Hematopoietic multipotent progenitor cell treated with erythropoietin and hydrocortisone succinate and interleukin-3 and kit ligand, for 15 days (in vitro differentiated cells): ENCODE data around the gene CDH12.
"Not testable (repeated sequence)": the region's sequence is repeated elsewhere in the genome, so short reads cannot be mapped to it uniquely, and the experiment has no call there.

ENCODE experiments used
- DNase-seq: peaks from one replicate; pipeline ENCODE4 v3.0.0-alpha.2; 2015; ENCODE audit warnings: low spot score

The CDH12 gene

GRCh38 chr5:22432905-22433304 lies 420.2 kb downstream of the CDH12 start:
- DNase-seq: no peak

- DNase-seq: no peak
These were observed 421.3 kb downstream of the CDH12 start for GRCh38 chr5:22431840-22432239.

GRCh38 chr5:22431406-22431805 lies 421.7 kb downstream of the CDH12 start:
- no peak for DNase-seq

GRCh38 chr5:22411554-22412349 lies 441.4 kb downstream of the CDH12 start:
- DNase-seq: no peak

GRCh38 chr5:22391956-22392355 lies 461.2 kb downstream of the CDH12 start:
- no peak for DNase-seq

- DNase-seq: no peak
These were observed 462.3 kb downstream of the CDH12 start for GRCh38 chr5:22390888-22391287.

GRCh38 chr5:22372826-22373660 lies 480.1 kb downstream of the CDH12 start:
- DNase-seq: no peak

GRCh38 chr5:22372376-22372775 lies 480.8 kb downstream of the CDH12 start:
- no peak for DNase-seq

- no peak for DNase-seq
These were observed 498.2 kb downstream of the CDH12 start for GRCh38 chr5:22354956-22355355.

- DNase-seq: no peak
These were observed 500.7 kb downstream of the CDH12 start for GRCh38 chr5:22352493-22352892.

GRCh38 chr5:22351178-22351577 lies 502.0 kb downstream of the CDH12 start:
- DNase-seq: no peak

GRCh38 chr5:22348027-22348426 lies 505.1 kb downstream of the CDH12 start:
- no peak for DNase-seq

- no peak for DNase-seq
These were observed 509.1 kb downstream of the CDH12 start for GRCh38 chr5:22344000-22344399.

GRCh38 chr5:22341406-22341805 lies 511.7 kb downstream of the CDH12 start:
- no peak for DNase-seq

- not testable (repeated sequence) for DNase-seq
These were observed 520.2 kb downstream of the CDH12 start for GRCh38 chr5:22332949-22333348.

- DNase-seq: no peak
These were observed 523.5 kb downstream of the CDH12 start for GRCh38 chr5:22329683-22330082.

- DNase-seq: no peak
These were observed 533.3 kb downstream of the CDH12 start for GRCh38 chr5:22319798-22320197.

- DNase-seq: no peak
These were observed 536.9 kb downstream of the CDH12 start for GRCh38 chr5:22316294-22316693.

GRCh38 chr5:22315052-22315451 lies 538.1 kb downstream of the CDH12 start:
- not testable (repeated sequence) for DNase-seq

- DNase-seq: no peak
These were observed 538.6 kb downstream of the CDH12 start for GRCh38 chr5:22314548-22314947.

GRCh38 chr5:22306011-22306410 lies 547.1 kb downstream of the CDH12 start:
- DNase-seq: no peak

GRCh38 chr5:22295832-22296231 lies 557.3 kb downstream of the CDH12 start:
- no peak for DNase-seq

- DNase-seq: no peak
These were observed 560.0 kb downstream of the CDH12 start for GRCh38 chr5:22293147-22293546.
